Fibroblast of lung (primary cell): ENCODE results near the gene EXOSC7. TPM values are rescaled to one million over a fixed set of nuclear protein-coding genes. Genes with fewer than 3 reads are reported as not detected.

Experiments
- DNase-seq, 2 donors: peaks; one replicate each; pipeline versions ENCODE4 v3.0.0 to v3.0.0-alpha.2; 2010; ENCODE audit warnings: low read depth in 2 of 2
- H2AFZ ChIP-seq: 2 replicates; pipeline ENCODE4 v1.5.1; 2012; ENCODE audit warnings: low read length, control low read depth, inconsistent platforms
- H3K27ac ChIP-seq: 2 replicates; pipeline ENCODE4 v1.5.1; 2011; ENCODE audit warnings: low read length, control low read depth; ENCODE audit not compliant: insufficient read depth
- H3K27me3 ChIP-seq: 2 replicates; pipeline ENCODE4 v1.5.1; 2011; ENCODE audit warnings: mild to moderate bottlenecking, low read length; ENCODE audit not compliant: control insufficient read depth, insufficient read depth
- H3K36me3 ChIP-seq: 2 replicates; pipeline ENCODE4 v1.5.1; 2011; ENCODE audit warnings: low read length; ENCODE audit not compliant: control insufficient read depth, insufficient read depth
- H3K4me1 ChIP-seq: 2 replicates; pipeline ENCODE4 v1.5.1; 2011; ENCODE audit warnings: low read length; ENCODE audit not compliant: control insufficient read depth, insufficient read depth; ENCODE audit errors: extremely low read depth
- H3K4me2 ChIP-seq: 2 replicates; pipeline ENCODE4 v1.5.1; 2011; ENCODE audit warnings: low read length, control low read depth; ENCODE audit not compliant: insufficient read depth; ENCODE audit errors: extremely low read depth
- H3K4me3 ChIP-seq, 4 experiments: fragments of 200-600 bp in 1 of 4; sonication (generic) in 1 of 4; replicated peaks in 1 of 4; 2 replicates each; pipeline ENCODE4 v1.5.1; 2011 to 2016; ENCODE audit warnings: low read length in 4 of 4, low read depth in 3 of 4, mild to moderate bottlenecking in 3 of 4, control low read depth in 2 of 4, inconsistent platforms in 1 of 4, mixed read lengths in 1 of 4; ENCODE audit not compliant: insufficient read depth in 1 of 4; ENCODE audit errors: control extremely low read depth in 1 of 4
- H3K79me2 ChIP-seq: 2 replicates; pipeline ENCODE4 v1.5.1; 2012; ENCODE audit warnings: mild to moderate bottlenecking, low read length, inconsistent platforms; ENCODE audit not compliant: control insufficient read depth, insufficient read depth
- H3K9ac ChIP-seq: 2 replicates; pipeline ENCODE4 v1.5.1; 2011; ENCODE audit warnings: mild to moderate bottlenecking, low read length, control low read depth; ENCODE audit not compliant: insufficient read depth
- H3K9me3 ChIP-seq: 2 replicates; pipeline ENCODE4 v1.5.1; 2012; ENCODE audit warnings: low read depth, low read length; ENCODE audit not compliant: control insufficient read depth, insufficient read depth
- H4K20me1 ChIP-seq: 2 replicates; pipeline ENCODE4 v1.5.1; 2011; ENCODE audit warnings: low read length; ENCODE audit not compliant: control insufficient read depth, insufficient read depth; ENCODE audit errors: extremely low read depth
- EZH2 ChIP-seq: IDR thresholded peaks from 2 replicates; pipeline ENCODE4 v1.5.1; 2012; ENCODE audit warnings: low read length, control low read depth, mild to moderate bottlenecking; ENCODE audit errors: missing control alignments
- polyA plus RNA-seq, 2 donors: library from polyadenylated mRNA; depleted of rRNA in 1 of 2; stranded (reverse) in 1 of 2; unstranded in 1 of 2; fragments of >200 nt; gene quantifications; 2 replicates each; pipeline ENCODE4 v1.2.1, GENCODE V29; 2011 to 2012; ENCODE audit warnings: missing spikeins in 1 of 2
- total RNA-seq: library from RNA; depleted of rRNA; stranded (reverse); fragments of >200 nt; gene quantifications from 2 replicates; pipeline ENCODE4 v1.2.1, GENCODE V29; 2014
- TF ChIP-seq, protein P1 (sequence below), 2 donors: IDR thresholded peaks in 1 of 2; conservative IDR thresholded peaks in 1 of 2; 1 replicate in 1 of 2; 2 replicates in 1 of 2; pipeline ENCODE4 v1.5.1; 2011 to 2012; ENCODE audit warnings: low read length in 2 of 2, control low read depth in 1 of 2, inconsistent platforms in 1 of 2, low read depth in 1 of 2, mild to moderate bottlenecking in 1 of 2

The EXOSC7 gene
- total and polyA plus RNA-seq, 2 donors (not counting 1 experiment from before 2014, with no cell fraction given) = 58.8 to 72.5 TPM

DNA sequence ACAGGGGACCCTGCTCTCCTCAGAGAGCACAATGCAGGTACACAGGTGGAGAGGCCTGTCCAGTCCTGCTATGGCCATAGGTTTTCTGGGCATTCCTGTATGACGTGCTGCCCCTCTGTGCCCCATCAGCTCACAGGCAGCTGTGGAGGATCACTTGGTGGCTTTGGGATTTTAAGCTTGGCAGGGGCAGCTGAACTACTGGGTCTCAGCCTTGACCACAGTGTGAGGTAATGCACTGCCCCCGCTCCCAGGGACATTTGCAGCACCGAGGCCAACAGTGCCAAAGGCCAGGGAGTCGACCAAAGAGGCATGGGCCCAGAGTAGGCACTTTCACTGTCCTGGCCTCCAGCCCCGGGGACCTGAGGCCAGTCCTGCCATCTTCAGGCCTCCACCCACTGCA lies 46.3 kb upstream of the EXOSC7 start:
- H3K79me2 ChIP-seq = no peaks in the 10 kb centered on the region
- no peak overlapping the region for H3K27ac ChIP-seq
- no peak for TF ChIP-seq EZH2
- TF ChIP-seq, protein P1, sequence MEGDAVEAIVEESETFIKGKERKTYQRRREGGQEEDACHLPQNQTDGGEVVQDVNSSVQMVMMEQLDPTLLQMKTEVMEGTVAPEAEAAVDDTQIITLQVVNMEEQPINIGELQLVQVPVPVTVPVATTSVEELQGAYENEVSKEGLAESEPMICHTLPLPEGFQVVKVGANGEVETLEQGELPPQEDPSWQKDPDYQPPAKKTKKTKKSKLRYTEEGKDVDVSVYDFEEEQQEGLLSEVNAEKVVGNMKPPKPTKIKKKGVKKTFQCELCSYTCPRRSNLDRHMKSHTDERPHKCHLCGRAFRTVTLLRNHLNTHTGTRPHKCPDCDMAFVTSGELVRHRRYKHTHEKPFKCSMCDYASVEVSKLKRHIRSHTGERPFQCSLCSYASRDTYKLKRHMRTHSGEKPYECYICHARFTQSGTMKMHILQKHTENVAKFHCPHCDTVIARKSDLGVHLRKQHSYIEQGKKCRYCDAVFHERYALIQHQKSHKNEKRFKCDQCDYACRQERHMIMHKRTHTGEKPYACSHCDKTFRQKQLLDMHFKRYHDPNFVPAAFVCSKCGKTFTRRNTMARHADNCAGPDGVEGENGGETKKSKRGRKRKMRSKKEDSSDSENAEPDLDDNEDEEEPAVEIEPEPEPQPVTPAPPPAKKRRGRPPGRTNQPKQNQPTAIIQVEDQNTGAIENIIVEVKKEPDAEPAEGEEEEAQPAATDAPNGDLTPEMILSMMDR (conservative IDR thresholded peaks at IDR 0.05 in 1 of 2, IDR thresholded peaks at IDR 0.05 in 1 of 2; ENCODE audit: low read depth in 1 of 2, low read length in 2 of 2) = no peak
- H2AFZ ChIP-seq = no peak overlapping the region
- no peaks in the 10 kb centered on the region for H3K27me3 ChIP-seq
- H3K4me3 ChIP-seq = no peak overlapping the region
- H3K4me1 ChIP-seq = no peaks in the 10 kb centered on the region
- H3K9ac ChIP-seq = no peak overlapping the region
- H4K20me1 ChIP-seq = no peaks in the 10 kb centered on the region
- H3K9me3 ChIP-seq = no peaks in the 10 kb centered on the region
- peaks cover 18% of the 10 kb centered on the region for H3K36me3 ChIP-seq
- H3K4me2 ChIP-seq = no peak overlapping the region
- no peak for DNase-seq

DNA sequence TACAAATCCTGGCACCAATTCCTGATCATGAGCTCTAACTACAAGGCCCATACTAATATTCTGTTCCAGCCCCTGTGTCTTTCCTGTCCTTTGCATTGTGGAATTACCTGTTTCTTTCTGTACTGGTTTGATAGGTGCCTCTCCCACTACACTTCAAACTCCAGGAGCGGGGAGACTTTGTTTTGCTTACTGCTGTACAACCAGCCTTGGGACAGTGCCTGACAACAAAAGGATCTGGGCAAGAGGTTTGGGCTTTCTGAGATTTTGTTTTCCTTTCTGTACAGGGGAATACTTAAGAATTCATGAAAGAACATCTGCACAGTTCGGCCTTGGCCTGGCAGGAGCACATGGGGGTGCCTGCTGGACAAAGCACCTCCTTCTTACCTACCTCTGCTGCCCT lies 45.1 kb upstream of the EXOSC7 start:
- Histone ChIP-seq H3K9me3 (no peaks in the 10 kb centered on the region), H3K27me3 (no peaks in the 10 kb centered on the region), H3K4me3 (no peak overlapping the region), H3K4me2 (no peak overlapping the region), H3K79me2 (no peaks in the 10 kb centered on the region), H2AFZ (no peak overlapping the region), H3K9ac (no peak overlapping the region), H3K4me1 (no peaks in the 10 kb centered on the region), H3K36me3 (peaks cover 18% of the 10 kb centered on the region), H3K27ac (no peak overlapping the region), H4K20me1 (no peaks in the 10 kb centered on the region)
- no peak for TF ChIP-seq EZH2
- TF ChIP-seq, protein P1 (conservative IDR thresholded peaks at IDR 0.05 in 1 of 2, IDR thresholded peaks at IDR 0.05 in 1 of 2; ENCODE audit: low read depth in 1 of 2, low read length in 2 of 2) = no peak
- no peak for DNase-seq

- no peak for TF ChIP-seq EZH2
- TF ChIP-seq, protein P1 (conservative IDR thresholded peaks at IDR 0.05 in 1 of 2, IDR thresholded peaks at IDR 0.05 in 1 of 2; ENCODE audit: low read depth in 1 of 2, low read length in 2 of 2) = no peak
- no peak overlapping the region for H3K27ac ChIP-seq
- H3K9me3 ChIP-seq = no peaks in the 10 kb centered on the region
- H3K79me2 ChIP-seq = no peaks in the 10 kb centered on the region
- H4K20me1 ChIP-seq = no peaks in the 10 kb centered on the region
- peaks cover 16% of the 10 kb centered on the region for H3K36me3 ChIP-seq
- no peaks in the 10 kb centered on the region for H3K27me3 ChIP-seq
- H3K4me2 ChIP-seq = no peak overlapping the region
- no peak overlapping the region for H3K4me3 ChIP-seq
- H2AFZ ChIP-seq = no peak overlapping the region
- H3K4me1 ChIP-seq = no peaks in the 10 kb centered on the region
- DNase-seq = no peak
- H3K9ac ChIP-seq = no peak overlapping the region
These were observed 44.3 kb upstream of the EXOSC7 start for GRCh38 chr3:44931791-44932190.
